HEK293T (cell line): ENCODE results near the gene BLVRA.

Source experiments
- ARNT ChIP-seq: fragments of 450-650 bp; IDR thresholded peaks from 2 replicates; pipeline ENCODE4 v1.6.1; 2017; ENCODE audit warnings: mild to moderate bottlenecking
- FOXK2 ChIP-seq: fragments of 450-650 bp; IDR thresholded peaks from 2 replicates; pipeline ENCODE4 v1.6.1; 2016; ENCODE audit warnings: mild to moderate bottlenecking
- NFRKB ChIP-seq: fragments of 450-650 bp; IDR thresholded peaks from 2 replicates; pipeline ENCODE4 v1.6.1; 2016; ENCODE audit warnings: mild to moderate bottlenecking, moderate library complexity
- PKNOX1 ChIP-seq: fragments of 450-650 bp; IDR thresholded peaks from 2 replicates; pipeline ENCODE4 v1.6.1; 2016
- SP1 ChIP-seq: fragments of 450-650 bp; IDR thresholded peaks from 2 replicates; pipeline ENCODE4 v1.6.1; 2017
- SUZ12 ChIP-seq: fragments of 450-650 bp; IDR thresholded peaks from 2 replicates; pipeline ENCODE4 v1.6.1; 2016; ENCODE audit warnings: mild to moderate bottlenecking

- no peak for TF ChIP-seq NFRKB
- no peak for TF ChIP-seq SP1
- TF ChIP-seq ARNT = no peak
- TF ChIP-seq PKNOX1 = no peak
- TF ChIP-seq FOXK2 = no peak
- no peak for TF ChIP-seq SUZ12
Measured at GRCh38 chr7:43771128-43771527, 12.6 kb downstream of the BLVRA start.
